GM03348 (cell line): Measurements from ENCODE around the gene STAG3.
"Not testable (repeated sequence)": the region's sequence is repeated elsewhere in the genome, so short reads cannot be mapped to it uniquely, and the experiment has no call there.

Experiments used
- DNase-seq: peaks from one replicate; pipeline ENCODE4 v3.0.0; 2012; ENCODE audit warnings: low spot score

Gene STAG3

GRCh38 chr7:100257017-100257416 lies 79.3 kb downstream of the STAG3 start:
- DNase-seq: no peak

- not testable (repeated sequence) for DNase-seq
These were observed 82.3 kb downstream of the STAG3 start for GRCh38 chr7:100259984-100260383.

GRCh38 chr7:100262896-100263295 lies 85.2 kb downstream of the STAG3 start:
- DNase-seq: not testable (repeated sequence)
